OCI-LY7 (cell line): Measurements from ENCODE around the gene ZHX3. TPM values are rescaled to one million over a fixed set of nuclear protein-coding genes. Genes with fewer than 3 reads are reported as not detected.

Experiments used
- BruUV-seq: library from RNA; stranded (reverse); fragments of 400-500 nt; replicated peaks from 2 replicates; lab custom pipeline; 2021; lab: Mats Ljungman, UMichigan
- CTCF ChIA-PET: fragments of 300-600 bp; sonication (Branson Sonifier 250); formaldehyde crosslinking; loops from one replicate; lab custom pipeline; 2022; ENCODE audit warnings: antibody characterized with exemption; ENCODE audit not compliant: unreplicated experiment; lab: Charles Lee
- POLR2A ChIA-PET: fragments of 300-600 bp; sonication (Branson Sonifier 250); formaldehyde crosslinking; loops from one replicate; lab custom pipeline; 2022; ENCODE audit warnings: antibody characterized with exemption; lab: Charles Lee
- DNase-seq: peaks from one replicate; pipeline ENCODE4 v3.0.0-alpha.2; 2015; ENCODE audit warnings: low spot score
- H2AFZ ChIP-seq: fragments of 200-600 bp; sonication (generic), shearing (Covaris generic); 2 replicates; pipeline ENCODE4 v1.6.1; 2014; ENCODE audit warnings: mild to moderate bottlenecking, antibody characterized with exemption, low read length, moderate library complexity
- H3K27ac ChIP-seq: fragments of 200-600 bp; sonication (generic); 2 replicates; pipeline ENCODE4 v1.5.1; 2014; ENCODE audit warnings: mixed run types, low read depth, mild to moderate bottlenecking, moderate library complexity, low read length, inconsistent platforms; ENCODE audit not compliant: poor library complexity, severe bottlenecking
- H3K36me3 ChIP-seq: fragments of 200-600 bp; sonication (generic); 2 replicates; pipeline ENCODE4 v1.6.1; 2014; ENCODE audit warnings: mild to moderate bottlenecking, antibody characterized with exemption, low read length, moderate library complexity, mixed read lengths; ENCODE audit not compliant: insufficient read depth
- H3K4me1 ChIP-seq: fragments of 200-600 bp; sonication (generic); 2 replicates; pipeline ENCODE4 v1.5.1; 2014; ENCODE audit warnings: mild to moderate bottlenecking, low read length; ENCODE audit not compliant: insufficient read depth, poor library complexity, severe bottlenecking
- H3K4me2 ChIP-seq: fragments of 200-600 bp; sonication (generic); 2 replicates; pipeline ENCODE4 v1.6.1; 2014; ENCODE audit warnings: mild to moderate bottlenecking, low read length
- H3K4me3 ChIP-seq: fragments of 200-600 bp; sonication (generic); 2 replicates; pipeline ENCODE4 v1.5.1; 2014; ENCODE audit warnings: mild to moderate bottlenecking, low read depth, low read length; ENCODE audit not compliant: poor library complexity, severe bottlenecking
- H3K79me2 ChIP-seq: fragments of 200-600 bp; sonication (generic); 2 replicates; pipeline ENCODE4 v1.6.1; 2016; ENCODE audit warnings: low read depth, mild to moderate bottlenecking, low read length, moderate library complexity, mixed read lengths; ENCODE audit not compliant: insufficient read depth
- H3K9me2 ChIP-seq: fragments of 200-600 bp; sonication (generic); 2 replicates; pipeline ENCODE4 v1.6.1; 2016; ENCODE audit warnings: mild to moderate bottlenecking, low read length, mixed read lengths; ENCODE audit not compliant: insufficient read depth
- H3K9me3 ChIP-seq: fragments of 200-600 bp; sonication (generic); 2 replicates; pipeline ENCODE4 v1.6.1; 2014; ENCODE audit warnings: mild to moderate bottlenecking, mixed run types, low read length, mixed read lengths
- H4K20me1 ChIP-seq: fragments of 200-600 bp; sonication (generic); 2 replicates; pipeline ENCODE4 v1.6.1; 2014; ENCODE audit warnings: mild to moderate bottlenecking, antibody characterized with exemption, low read length, moderate library complexity, mixed read lengths; ENCODE audit not compliant: insufficient read depth
- CTCF ChIP-seq: fragments of 200-600 bp; sonication (generic); conservative IDR thresholded peaks from 2 replicates; pipeline ENCODE4 v1.5.1; 2014; ENCODE audit warnings: mild to moderate bottlenecking, antibody characterized with exemption, low read length, moderate library complexity, mixed read lengths
- EZH2phosphoT487 ChIP-seq: fragments of 200-600 bp; sonication (generic); IDR thresholded peaks from 2 replicates; pipeline ENCODE4 v1.6.1; 2018; ENCODE audit warnings: low read depth, borderline replicate concordance, mild to moderate bottlenecking, mixed run types, antibody characterized with exemption, low read length, moderate library complexity, mixed read lengths
- intact Hi-C: fragments of 100-400 bp; cut with micrococcal nuclease; formaldehyde crosslinking; loops from one replicate; pipeline ENCODE4 v1.10.0; 2022; ENCODE audit not compliant: unreplicated experiment
- total RNA-seq, 2 experiments: library from RNA; depleted of rRNA in 1 of 2; stranded (reverse); fragments of >200 nt in 1 of 2; shearing (Covaris generic) in 1 of 2; gene quantifications; 2 replicates each; pipeline ENCODE4 v1.2.3, GENCODE V29; 2014 to 2022

The ZHX3 gene
- total RNA-seq, 2 experiments from 2014 or later, result 5.8 to 16.9 TPM

- Histone ChIP-seq H3K4me2 (no peak overlapping the region), H3K4me3 (no peak overlapping the region), H2AFZ (no peak overlapping the region), H3K9me3 (no peaks in the 10 kb centered on the region), H3K27ac (no peak overlapping the region), H3K36me3 (peaks cover 25% of the 10 kb centered on the region; the same call in 1 of the 2 replicates), H3K79me2 (no peaks in the 10 kb centered on the region), H3K4me1 (no peaks in the 10 kb centered on the region), H4K20me1 (no peaks in the 10 kb centered on the region), H3K9me2 (no peaks in the 10 kb centered on the region)
- ChIA-PET CTCF (no interaction called here), POLR2A (no interaction called here)
- intact Hi-C loops, result no loop called here
- BruUV-seq, result no TSS peak
- DNase-seq, result no peak
- TF ChIP-seq EZH2phosphoT487 (no peak), CTCF (no peak)
These were observed 136.8 kb downstream of the ZHX3 start for GRCh38 chr20:41180599-41181333.

- BruUV-seq, result no TSS peak
- Histone ChIP-seq H4K20me1 (no peaks in the 10 kb centered on the region), H3K79me2 (no peaks in the 10 kb centered on the region), H2AFZ (no peak overlapping the region), H3K4me3 (no peak overlapping the region), H3K4me2 (no peak overlapping the region), H3K27ac (no peak overlapping the region), H3K9me2 (no peaks in the 10 kb centered on the region), H3K36me3 (peaks cover 33% of the 10 kb centered on the region; the same call in 1 of the 2 replicates), H3K4me1 (no peaks in the 10 kb centered on the region), H3K9me3 (no peaks in the 10 kb centered on the region)
- intact Hi-C loops, result no loop called here
- DNase-seq, result no peak
- POLR2A ChIA-PET, result no interaction called here
- no peak for TF ChIP-seq EZH2phosphoT487
- no peak for TF ChIP-seq CTCF
- CTCF ChIA-PET, result no interaction called here
These were observed 137.6 kb downstream of the ZHX3 start for GRCh38 chr20:41179961-41180360.

- Histone ChIP-seq H3K9me3 (no peaks in the 10 kb centered on the region), H3K27ac (no peak overlapping the region), H3K79me2 (no peaks in the 10 kb centered on the region), H3K4me1 (no peaks in the 10 kb centered on the region), H3K4me2 (no peak overlapping the region), H2AFZ (no peak overlapping the region), H3K36me3 (peaks cover 43% of the 10 kb centered on the region), H3K9me2 (no peaks in the 10 kb centered on the region), H4K20me1 (no peaks in the 10 kb centered on the region), H3K4me3 (no peak overlapping the region)
- DNase-seq, result no peak
- TF ChIP-seq CTCF (no peak), EZH2phosphoT487 (no peak)
- ChIA-PET POLR2A (no interaction called here), CTCF (no interaction called here)
- intact Hi-C loops, result no loop called here
- BruUV-seq, result no TSS peak
These were observed 138.6 kb downstream of the ZHX3 start for GRCh38 chr20:41178904-41179432.
